NCI-H82 treated with DMSO at 0.1 percent for 48 hours (cell line): ENCODE data around the gene CD44.
A peak's percentile ranks its signal among the peaks of the same experiment; 100 is the strongest.

Experiments
- DNase-seq: peaks from one replicate; lab custom pipeline; 2025; ENCODE audit not compliant: unreplicated experiment; lab: John Stamatoyannopoulos, UW

CD44 gene

DNA sequence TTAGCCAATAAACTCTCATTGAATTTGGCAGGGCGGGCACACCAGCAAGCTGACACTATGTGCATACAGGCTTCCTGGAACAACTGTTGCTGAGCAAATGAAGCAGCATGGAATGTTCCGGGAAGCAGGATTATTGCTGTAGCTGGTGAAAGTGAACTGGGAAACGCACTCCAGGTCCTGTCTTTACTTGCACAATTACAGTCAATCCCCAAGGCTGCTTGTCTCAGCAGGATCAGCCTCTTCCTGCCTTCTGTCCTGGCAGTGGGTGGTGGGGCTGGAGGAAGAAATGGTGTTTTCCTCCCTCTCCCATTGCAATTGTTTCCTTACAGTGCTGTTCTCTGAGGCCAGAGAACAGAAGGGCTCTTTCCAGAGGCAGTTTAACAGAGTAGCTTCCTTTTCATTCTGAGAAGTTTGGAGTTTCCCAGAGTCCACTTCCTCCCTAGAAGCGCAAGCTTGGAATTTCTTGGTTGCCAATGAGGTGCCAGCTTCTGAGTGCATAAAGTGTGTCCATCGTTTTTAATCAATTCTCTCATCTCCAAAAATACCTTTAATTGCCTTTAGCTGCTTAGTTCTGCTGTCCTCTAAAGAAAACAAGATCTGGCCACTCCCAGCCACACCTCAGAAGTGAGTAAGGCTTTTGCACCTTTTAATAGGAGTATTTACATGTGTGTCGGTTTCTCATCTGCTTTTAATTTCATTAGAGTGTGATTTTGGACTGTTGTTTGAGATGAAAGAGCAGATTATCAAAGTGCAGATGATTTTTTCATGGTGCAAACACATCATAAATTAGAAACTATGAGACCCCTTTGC is 19.9 kb downstream of the CD44 start:
- DNase-seq = no peak

DNA sequence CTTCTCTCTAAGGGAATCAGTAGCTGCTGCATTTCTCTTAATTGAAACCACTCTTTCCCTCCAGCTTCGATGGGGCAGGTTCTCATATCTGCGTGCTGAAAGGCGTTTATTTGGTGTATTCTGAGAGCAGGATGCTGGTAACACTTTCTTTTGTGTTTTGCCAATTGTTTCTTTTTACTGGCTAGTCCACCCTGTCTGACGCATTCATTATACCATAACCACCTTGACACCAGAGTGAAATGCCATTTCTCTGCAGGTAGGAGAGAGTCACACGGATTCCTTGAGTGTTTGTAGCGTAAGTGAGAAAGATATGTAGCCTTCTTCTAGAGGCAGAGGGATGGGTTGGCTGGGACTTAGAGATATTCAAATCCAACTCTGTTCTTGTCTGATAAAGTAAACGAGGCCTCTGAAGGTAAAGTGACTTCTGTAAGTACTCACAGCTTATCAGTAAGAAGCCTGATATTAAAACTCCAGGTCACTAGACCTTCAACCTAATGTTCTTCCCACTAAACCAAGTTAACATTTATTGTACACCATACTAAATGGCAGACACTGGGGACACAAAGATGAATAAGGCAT is 21.4 kb downstream of the CD44 start:
- no peak for DNase-seq

DNA sequence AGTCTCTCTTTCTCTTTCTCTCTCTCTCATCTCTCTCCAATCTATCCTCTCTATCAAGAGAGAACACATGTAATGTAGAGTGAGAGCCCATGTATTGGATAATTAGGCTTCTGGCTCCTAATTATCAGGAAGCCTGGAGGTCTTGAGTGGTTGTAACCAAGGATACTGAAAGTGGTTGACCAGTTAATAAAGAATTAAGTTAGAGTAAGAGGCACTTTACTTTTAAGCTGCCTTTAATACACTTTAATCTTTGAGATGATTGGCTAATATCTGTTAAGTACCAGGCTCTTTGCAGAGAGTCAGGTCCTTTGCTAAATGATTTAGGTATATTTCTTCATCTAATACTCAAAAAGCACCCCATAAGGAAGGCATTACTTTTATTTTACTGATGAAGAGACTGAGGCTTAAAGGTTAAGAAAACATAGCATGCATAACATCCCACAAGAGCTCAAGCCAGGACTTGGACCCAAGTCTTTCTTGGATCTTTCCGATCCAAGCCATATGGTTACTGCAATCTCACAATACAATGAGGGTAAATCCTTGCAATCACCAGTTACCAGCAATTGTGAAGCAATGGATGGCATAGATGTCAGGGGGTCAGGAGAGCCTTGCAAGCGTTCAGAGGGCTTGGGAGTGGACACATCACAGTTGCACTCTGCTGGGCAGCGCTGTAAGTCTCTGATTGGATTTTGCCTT is 22.1 kb downstream of the CD44 start:
- peak; percentile 74 for DNase-seq

DNA sequence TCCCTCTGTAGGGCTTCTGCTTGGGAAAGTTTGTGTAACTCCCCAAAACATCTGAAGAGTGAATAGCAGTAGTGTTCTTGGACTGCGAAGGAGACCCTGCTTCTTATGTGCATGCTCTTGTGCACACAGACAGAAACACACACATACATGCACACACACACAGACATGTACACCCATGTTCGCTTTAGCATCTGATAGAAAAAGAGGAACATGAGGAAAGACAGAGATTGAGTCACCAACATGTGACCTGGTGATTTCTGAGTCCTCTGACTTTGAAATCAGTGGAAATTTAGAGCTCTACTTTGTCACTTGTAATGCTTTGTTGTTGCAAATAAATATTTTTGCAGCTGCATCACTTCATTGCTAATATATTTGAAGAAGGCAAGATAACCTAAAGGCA is 23.8 kb downstream of the CD44 start:
- DNase-seq = no peak

- peak; percentile 55 for DNase-seq
Measured at GRCh38 chr11:35163209-35163608, 24.2 kb downstream of the CD44 start.

DNA sequence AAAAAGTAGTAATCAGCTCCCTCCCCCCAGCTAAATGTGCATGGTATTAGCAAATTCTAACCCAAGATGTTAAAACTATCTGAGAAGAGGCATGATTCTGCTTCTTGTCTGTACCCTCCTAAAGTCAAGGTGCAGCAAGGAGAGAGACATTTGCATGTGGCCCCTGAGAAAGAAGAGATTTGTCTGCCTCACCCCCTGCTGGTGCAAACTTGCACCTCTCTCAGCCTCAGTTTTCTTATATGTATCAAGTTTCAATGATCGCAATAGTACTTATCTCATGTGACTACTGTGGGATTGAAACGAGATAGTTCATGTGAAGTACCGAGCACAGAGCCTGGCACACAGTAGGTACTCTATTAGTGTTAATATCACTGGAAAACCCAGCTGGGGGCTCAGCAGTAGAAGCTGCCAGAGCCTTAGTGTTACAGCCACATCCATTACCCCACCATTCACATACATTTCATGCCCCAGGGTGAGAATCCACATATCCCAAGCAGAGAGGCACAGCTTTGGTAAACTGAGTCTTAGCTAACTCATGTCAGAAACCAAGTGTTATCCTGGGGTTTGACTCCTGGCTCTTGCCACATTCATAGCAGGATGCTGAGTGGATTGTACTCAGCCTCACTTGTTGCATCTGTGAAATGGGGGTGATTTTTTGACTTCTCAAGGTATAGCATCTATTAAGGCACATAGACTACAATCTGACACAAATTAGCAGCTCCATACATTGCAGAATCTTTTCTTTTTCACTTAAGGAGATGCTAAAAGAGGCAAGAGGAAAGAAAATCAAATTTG is 24.9 kb downstream of the CD44 start:
- no peak for DNase-seq

- no peak for DNase-seq
Measured at GRCh38 chr11:35165030-35165422, 26.1 kb downstream of the CD44 start.

GRCh38 chr11:35165423-35166368 is 26.7 kb downstream of the CD44 start:
- DNase-seq = no peak

DNA sequence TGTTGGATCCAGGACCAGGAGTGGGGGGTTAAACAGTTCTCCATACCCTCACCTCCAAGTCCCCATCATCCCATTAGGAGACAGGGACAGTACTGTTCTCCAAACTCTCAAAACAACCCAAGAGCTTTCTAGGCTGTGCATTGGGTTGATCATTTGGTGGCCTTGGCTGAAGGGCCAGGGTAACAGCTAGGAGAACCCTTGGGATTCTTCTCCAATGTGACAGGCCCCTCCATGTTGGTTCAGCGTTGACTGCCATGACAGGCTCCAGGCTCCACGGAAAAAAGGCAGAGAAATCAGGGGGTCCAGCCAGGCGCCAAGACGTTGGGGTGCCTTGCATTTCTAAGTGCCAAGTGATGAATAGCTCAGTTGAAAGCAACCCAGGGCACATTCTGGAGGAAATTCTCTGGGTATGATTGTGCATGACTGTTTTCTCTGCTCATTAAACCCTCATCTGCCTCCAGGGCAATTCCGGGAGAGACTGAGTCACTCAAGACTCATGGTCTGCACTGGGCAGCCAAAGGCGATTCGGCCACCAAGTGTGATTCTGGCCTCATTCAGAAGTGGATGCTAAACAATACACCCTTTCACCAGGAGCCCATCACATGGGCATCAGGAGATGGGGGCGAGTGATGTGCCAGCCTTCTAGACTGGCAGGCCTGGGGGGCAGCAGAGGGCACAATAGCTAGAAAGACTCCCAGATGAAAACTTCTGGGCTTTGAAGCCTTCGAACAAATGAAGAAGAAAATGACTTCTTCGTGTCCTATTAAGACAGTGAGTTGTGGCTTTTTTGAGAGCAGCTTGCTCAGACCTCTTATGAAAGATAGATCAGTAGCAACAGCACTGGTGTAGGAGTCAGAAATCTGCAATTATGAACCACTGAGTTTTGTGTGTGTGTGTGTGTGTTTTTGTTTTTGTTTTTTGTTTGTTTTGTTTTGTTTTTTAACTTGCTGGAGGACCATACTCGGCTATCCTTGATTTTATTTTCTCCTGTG is 27.7 kb downstream of the CD44 start:
- DNase-seq = no peak

- no peak for DNase-seq
Measured at GRCh38 chr11:35167426-35167954, 28.5 kb downstream of the CD44 start.

DNA sequence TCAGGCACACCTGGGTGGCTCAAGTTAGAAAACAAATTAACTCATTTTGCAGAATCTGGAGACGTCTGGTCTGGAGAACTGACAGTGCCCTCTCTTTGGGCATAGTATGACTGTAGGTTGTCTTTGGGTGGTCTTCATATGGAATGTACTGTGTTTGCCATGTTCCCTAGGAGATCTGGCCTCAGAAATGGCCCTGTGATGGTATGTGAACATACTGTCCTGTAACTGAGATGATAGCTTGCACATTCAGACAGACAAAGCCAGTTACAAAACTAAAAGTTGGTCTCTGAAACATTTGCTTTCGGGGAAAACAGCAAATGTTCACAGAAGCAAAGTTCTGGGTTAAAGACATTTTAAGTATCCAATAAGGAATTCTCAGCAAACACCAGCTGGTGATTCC is 29.7 kb downstream of the CD44 start:
- no peak for DNase-seq

DNA sequence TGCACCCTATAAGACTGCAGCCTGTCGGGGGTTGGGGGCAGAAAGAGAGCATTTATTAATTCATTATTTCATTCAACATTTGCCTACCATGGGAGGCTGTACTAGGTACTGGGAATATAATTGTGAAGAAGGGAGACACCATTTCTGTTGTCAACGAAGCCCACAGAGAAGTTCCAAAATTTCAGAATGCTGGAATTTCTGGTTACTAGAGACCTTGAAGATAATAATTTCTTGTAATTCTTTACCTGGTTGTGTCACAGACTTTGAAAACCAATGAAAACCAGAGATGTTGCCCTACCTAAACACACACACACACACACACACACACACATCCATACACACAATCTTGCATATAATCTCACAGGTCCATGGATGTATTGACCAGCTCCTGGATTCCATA is 30.1 kb downstream of the CD44 start:
- DNase-seq = no peak

- no peak for DNase-seq
Measured at GRCh38 chr11:35169754-35170153, 30.8 kb downstream of the CD44 start.

DNA sequence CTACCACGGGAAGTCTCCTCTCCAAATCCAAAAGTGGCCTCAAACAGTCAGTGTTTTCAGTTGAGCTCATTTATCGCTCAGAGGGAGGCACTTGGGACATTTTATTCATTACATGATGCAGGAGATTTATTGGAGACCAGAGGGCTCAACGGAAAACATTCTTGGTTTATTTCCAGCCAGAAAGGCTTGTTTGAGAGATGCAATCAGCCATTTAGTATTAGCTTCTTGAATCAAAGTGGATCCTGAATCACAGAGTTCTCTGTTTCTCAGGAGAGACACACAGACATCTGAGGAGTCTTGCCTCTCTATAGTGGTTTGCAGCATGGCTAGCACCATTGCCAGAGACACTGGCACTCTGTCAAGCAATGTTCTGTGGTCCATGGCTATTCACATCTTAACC is 31.5 kb downstream of the CD44 start:
- DNase-seq = no peak

GRCh38 chr11:35171226-35171625 is 32.3 kb downstream of the CD44 start:
- DNase-seq = no peak

GRCh38 chr11:35173011-35173511 is 34.1 kb downstream of the CD44 start:
- DNase-seq = no peak

DNA sequence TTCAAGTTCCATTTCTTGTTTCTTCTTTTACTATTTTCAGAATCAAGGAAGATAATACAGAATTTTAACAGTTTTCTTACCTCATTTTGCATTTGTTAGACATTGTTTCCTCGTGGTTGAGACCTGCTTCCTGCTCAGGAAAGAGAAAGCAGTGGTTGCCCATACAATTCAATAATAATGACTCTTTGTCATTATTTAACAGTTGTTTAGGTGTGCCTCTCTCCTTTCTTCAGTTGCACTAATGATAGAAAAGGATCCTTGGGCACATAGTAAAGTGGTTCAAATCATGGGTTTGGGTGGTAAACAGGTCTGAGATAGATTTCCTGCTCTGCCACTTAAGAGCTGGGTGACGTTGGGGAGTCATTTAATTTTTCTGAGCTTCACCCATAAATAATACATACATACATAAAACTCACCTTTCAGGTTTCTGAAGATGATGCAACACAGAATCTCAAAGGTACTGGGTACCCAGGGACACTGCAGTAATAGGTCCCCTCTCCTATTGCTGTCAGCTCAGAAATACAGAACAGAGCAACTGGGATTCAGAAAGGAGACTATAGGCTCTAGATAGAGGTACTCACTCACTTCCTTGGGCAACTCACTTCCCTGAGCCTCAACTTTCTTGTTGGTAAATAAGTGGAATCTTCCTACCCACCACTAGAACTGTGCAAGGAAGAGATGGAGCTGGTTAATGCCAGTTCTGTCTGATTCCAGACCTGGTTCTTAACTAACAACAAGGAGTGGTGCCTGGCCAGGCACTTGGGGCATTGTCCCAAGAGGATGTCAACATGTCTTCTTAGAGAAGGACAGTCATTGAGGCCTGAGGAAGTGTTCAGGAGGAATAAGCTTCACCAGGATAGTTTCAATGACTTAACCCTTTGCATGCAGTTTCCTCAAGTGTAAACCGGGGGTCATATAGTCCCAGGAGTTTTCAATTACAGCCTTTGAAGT is 34.9 kb downstream of the CD44 start:
- DNase-seq = no peak

GRCh38 chr11:35174666-35175065 is 35.7 kb downstream of the CD44 start:
- no peak for DNase-seq
